RPMI7951 (cell line): ENCODE measurements around the gene SLC35D1. TPM values are rescaled to one million over a fixed set of nuclear protein-coding genes. Genes with fewer than 3 reads are reported as not detected.
"Not testable (repeated sequence)": the region's sequence is repeated elsewhere in the genome, so short reads cannot be mapped to it uniquely, and the experiment has no call there.

Source experiments
- DNase-seq: peaks from one replicate; pipeline ENCODE4 v3.0.0-alpha.2; 2012; ENCODE audit warnings: low read depth
- total RNA-seq: library from RNA; depleted of rRNA; stranded (reverse); fragments of >200 nt; shearing (Covaris generic); gene quantifications from 2 replicates; pipeline ENCODE4 v1.2.3, GENCODE V29; 2014; rRNA removed

The SLC35D1 gene
- total RNA-seq, result 12.8 and 12.9 TPM in 2 replicates

- peak; percentile 68 for DNase-seq
These were observed at the start of gene SLC35D1 for GRCh38 chr1:67053785-67054772. TSS of gene SLC35D1 (minus strand) at chr1:67054148. CDS start at chr1:67054013, 135 bp downstream.

GRCh38 chr1:67103548-67103947 lies 49.6 kb upstream of the SLC35D1 start:
- DNase-seq, result no peak

GRCh38 chr1:67100833-67101232 lies 46.9 kb upstream of the SLC35D1 start:
- no peak for DNase-seq

- peak; percentile 29 for DNase-seq
These were observed 43.4 kb upstream of the SLC35D1 start for GRCh38 chr1:67097305-67097704.

- DNase-seq, result no peak
These were observed 40.2 kb upstream of the SLC35D1 start for GRCh38 chr1:67094191-67094590.

- DNase-seq, result no peak
These were observed 35.8 kb upstream of the SLC35D1 start for GRCh38 chr1:67089685-67090208.

GRCh38 chr1:67088440-67088839 lies 34.5 kb upstream of the SLC35D1 start:
- DNase-seq, result no peak

- no peak for DNase-seq
These were observed 31.4 kb upstream of the SLC35D1 start for GRCh38 chr1:67085326-67085725.

- DNase-seq, result no peak
These were observed 30.9 kb upstream of the SLC35D1 start for GRCh38 chr1:67084765-67085318.

- DNase-seq, result no peak
These were observed 24.3 kb upstream of the SLC35D1 start for GRCh38 chr1:67078291-67078690.

- no peak for DNase-seq
These were observed 23.6 kb upstream of the SLC35D1 start for GRCh38 chr1:67077593-67077992.

GRCh38 chr1:67072749-67073148 lies 18.8 kb upstream of the SLC35D1 start:
- DNase-seq, result no peak

GRCh38 chr1:67067655-67068054 lies 13.7 kb upstream of the SLC35D1 start:
- DNase-seq, result not testable (repeated sequence)

GRCh38 chr1:67062412-67062811 lies 8.5 kb upstream of the SLC35D1 start:
- DNase-seq, result no peak

- DNase-seq, result peak; percentile 1
These were observed 7.3 kb upstream of the SLC35D1 start for GRCh38 chr1:67061266-67061665.

- DNase-seq, result peak; percentile 97
These were observed 6.9 kb upstream of the SLC35D1 start for GRCh38 chr1:67060811-67061218.

GRCh38 chr1:67059346-67059745 lies 5.4 kb upstream of the SLC35D1 start:
- no peak for DNase-seq

- peak; percentile 25 for DNase-seq
These were observed 4.8 kb upstream of the SLC35D1 start for GRCh38 chr1:67058761-67059160.

- no peak for DNase-seq
These were observed 4.3 kb upstream of the SLC35D1 start for GRCh38 chr1:67058242-67058641.

- peak; percentile 59 for DNase-seq
These were observed 488 bp downstream of the SLC35D1 start for GRCh38 chr1:67053535-67053784.

GRCh38 chr1:67052741-67053534 lies 1.0 kb downstream of the SLC35D1 start:
- peak; percentile 79 for DNase-seq

GRCh38 chr1:67051196-67051595 lies 2.8 kb downstream of the SLC35D1 start:
- no peak for DNase-seq
